ENCODE measurements around the gene WDR73.

- TF ChIP-seq CTCF (conservative IDR thresholded peaks at IDR 0.05; ENCODE audit: low read depth, low read length) (no peak), EZH2 (IDR thresholded peaks at IDR 0.05; ENCODE audit: borderline replicate concordance, low read depth, low read length, poor library complexity, severe bottlenecking) (no peak)
Observed at GRCh38 chr15:84597296-84597695, 56.8 kb downstream of the WDR73 start.
